ENCODE data around the gene CARD10.

The CARD10 gene

DNA sequence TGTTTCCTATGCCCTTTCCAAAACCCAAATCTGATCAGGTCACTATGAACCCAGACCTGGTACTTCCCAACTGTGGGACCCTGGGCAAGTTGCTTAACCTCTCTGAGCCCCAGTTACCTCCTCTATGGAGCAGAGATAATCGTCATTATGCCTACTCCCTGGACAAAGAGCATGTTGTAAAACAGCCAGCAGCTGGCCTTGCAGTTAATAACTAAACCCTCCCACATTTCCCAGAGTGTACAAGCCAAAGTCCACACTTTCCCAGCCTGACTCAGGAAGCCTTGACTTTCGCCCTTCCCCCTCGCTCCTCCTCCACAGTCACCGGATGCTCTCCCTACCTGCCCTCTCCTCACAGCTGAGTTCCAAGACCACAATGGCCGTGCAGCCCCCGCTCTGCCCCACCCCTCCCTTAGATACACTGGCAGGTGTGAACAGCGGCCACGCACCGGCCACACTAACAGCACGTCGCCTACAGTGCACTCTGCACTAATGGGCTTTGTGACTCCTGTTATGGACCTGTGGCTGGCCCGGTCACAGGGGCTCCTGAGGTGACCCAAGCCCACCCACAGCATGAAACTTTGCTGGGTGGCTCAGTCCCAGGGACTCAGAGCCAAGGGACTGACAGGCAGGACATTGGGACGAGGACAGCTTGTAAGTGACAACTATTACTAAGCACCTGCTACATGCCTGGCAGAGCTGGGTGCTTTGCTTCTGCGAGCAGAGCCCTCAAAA, 17.4 kb downstream of the CARD10 start:
- DNase-seq, result no peak

DNA sequence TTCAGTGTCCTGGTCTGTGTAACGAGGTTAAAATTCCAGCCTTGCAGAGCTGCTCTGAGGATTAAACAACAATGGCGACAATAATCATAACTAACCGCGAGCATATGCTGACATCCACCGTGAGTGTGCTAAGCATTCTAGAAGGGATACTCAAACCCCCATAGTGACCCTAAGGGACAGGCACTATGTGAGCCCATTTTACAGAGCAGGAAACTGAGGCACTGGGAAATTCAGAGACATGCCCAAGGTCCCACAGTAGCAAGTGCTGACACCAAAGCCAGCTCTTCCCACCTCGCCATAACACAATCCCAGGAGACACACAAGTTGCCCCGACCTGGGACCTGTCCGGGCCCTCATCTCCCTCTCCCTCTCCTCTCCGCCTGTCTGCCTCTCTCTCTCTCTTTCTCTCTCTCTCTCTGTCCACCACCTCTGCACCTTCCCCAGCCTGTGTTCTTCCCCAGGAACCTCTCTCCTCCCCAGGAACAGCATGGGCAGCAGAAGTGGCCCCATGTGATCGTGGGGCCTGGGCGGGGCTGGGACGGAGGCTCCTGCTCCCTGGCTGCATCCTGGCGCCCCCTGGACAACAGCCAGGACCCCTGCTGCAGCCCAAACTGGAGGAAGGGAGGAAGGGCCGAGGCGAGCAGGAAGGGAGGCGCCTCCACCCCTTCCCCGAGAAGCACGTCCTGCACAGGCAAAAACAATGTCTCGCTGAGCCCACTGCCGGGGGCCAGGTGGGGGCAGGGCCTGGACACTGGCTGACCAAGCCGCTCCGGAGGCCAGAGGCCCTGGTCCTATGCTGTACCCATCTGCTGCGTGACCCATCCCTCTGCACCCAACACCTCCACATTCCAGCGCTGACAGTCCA, 18.2 kb downstream of the CARD10 start:
- no peak for DNase-seq

DNA sequence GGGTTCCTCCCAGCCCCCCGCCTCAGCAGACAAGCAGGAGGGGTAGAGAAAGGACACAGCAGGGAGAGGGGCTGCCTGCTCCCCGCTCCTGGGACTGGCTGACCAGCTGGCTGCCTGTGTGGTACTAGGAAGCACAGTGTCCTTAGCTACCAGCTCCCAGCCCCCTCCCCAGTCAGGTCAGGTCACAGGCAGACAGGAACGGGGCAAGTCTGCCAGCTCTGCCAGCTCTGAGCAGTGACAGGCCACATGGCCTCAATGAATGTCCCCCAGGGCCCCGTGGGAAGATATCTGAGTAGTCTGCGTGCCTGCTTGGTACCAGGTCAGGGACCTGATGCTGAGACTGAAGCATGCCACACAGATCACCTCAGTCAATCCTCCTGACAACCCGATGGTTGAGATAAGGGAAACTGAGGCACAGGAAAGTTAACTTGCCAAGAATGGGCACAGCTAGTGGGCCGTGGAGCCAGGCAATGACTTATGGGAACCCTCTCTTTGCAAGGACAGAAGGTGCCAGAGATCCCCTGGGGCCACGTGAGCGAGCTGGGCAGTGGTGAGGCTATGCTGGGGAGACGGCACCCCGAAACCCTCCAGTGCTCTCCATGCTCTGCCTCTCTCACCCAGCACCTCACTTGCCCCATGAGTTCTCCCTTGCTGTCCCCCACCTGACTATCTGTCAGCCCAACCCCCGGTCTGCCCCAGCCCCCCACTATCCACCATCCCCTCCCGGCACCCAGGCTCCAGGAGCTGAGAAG, 19.2 kb downstream of the CARD10 start:
- no peak for DNase-seq

DNA sequence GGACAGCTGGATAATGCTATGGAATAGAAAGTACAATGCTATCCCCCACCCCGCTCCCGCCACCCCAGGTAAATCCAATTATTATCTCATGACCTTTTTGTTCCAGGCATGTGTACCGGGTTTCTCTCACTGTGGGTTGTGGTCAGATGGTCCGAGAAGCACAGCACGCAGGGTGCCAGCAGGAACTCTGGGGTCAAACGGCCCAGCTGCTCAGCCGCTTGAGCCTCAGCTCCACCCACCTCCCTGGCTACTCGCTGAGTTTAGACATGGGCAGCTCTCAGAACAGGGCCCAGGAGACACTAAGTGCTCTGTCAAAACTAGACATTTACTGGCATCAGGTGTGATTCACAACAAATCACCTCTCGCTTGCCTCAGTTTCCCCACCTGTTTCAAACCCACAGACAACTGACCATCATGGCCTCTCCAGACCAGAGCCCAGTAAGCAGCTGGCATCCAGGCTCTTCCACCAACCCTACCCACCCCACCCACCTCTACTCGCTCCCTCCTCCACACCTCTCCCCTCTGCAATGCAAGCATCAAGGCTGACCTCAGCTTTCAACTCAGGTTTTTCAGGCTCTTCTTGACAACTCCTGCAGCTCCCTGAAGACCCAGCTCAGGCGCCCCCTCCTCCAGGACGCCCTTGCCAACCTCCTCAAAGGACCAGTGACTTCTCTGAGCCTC, 20.0 kb downstream of the CARD10 start:
- DNase-seq, result no peak

DNA sequence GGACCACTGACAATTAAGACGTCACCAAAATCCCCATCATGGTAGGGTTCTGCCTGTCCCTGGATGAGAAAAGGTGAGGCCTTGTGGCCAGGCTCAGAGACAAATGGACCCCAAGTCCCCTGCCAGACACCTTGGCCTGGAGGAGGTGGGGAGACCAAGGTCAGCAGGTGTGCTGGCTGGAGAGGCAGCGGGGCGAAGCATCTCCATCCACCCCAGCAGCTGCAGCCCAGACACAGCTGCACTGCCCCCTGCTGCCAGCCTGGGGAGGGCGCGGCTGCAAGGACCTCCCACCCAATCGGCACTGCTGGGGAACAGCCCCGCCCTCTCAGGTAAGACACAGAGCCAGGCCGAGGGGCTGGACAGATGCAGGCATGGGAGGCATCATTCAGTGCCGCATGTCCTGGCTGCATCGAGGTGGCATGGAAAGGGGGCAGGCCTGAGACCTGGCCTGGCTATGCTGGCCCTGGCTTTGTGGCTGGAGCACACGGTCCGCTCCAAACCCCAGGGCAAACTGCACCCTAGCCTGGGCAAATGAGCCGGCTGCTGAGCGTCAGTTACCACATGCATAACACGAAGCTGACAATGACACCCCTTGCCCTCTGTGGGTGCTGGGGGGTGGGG, 20.8 kb downstream of the CARD10 start:
- peak; percentile 51 for DNase-seq

DNA sequence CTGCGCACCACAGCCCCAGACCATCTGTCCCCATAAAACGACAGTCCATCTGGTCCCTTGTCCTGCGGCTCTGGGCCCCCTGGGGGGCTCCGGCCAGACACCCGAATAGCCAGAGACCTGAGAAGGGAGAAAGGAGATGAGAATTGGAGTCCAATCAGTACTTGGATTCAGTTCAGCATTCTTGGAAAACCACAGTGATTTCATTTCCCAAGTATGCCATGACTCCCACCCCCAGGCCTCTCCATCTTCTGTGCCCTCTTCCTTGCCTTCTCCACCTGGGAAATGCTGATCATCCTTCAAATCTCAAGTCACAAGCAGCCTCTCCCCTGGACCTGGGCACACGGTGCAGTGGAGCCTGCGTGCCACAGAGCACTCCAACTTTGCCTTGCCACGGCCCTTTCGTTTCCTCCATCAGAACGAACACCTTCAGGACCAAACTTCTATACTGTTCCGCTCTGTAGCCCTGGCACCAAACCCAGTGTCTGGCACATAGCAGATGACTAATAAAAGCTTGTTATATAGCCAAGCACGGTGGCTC, 22.1 kb downstream of the CARD10 start:
- DNase-seq, result no peak

DNA sequence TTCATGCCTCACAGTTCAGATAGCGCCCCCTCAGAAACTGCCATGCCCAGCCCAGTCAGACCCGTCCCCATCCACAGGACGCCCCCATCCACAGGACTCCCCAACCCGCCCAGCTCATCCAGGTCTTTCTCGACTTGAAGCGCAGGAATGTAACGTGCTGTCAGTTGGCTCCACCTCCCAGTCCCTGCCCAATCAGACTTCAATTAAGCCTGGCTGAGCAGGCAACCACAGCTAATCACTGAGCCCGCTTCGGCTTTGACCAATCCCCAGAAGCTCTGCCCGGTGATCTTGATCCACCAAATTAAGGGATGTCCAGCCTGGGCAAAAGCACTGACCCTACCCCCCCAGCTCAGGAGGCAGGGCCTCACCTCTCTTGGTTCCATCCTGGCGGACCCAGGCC, 22.6 kb downstream of the CARD10 start:
- DNase-seq, result no peak

DNA sequence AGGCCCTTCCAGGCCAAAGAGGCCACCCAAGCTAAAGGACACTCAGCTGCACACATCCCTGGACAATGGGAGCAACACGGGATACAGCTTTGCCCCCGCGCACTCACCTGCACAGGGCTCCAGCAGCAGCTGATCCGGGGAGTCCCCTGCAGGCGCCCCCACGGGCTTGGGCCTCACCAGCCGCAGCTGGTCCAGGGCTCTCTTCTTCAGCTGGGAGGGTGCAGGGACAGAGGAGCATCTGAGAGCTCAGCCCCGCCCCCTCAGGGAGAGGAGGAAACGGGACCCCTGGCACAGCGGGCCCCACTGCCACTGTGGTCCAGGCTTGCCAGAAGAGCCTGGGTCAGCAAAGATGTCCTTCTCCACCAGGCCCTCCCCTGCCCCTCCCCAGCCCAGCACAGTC, 25.2 kb downstream of the CARD10 start:
- DNase-seq, result no peak

DNA sequence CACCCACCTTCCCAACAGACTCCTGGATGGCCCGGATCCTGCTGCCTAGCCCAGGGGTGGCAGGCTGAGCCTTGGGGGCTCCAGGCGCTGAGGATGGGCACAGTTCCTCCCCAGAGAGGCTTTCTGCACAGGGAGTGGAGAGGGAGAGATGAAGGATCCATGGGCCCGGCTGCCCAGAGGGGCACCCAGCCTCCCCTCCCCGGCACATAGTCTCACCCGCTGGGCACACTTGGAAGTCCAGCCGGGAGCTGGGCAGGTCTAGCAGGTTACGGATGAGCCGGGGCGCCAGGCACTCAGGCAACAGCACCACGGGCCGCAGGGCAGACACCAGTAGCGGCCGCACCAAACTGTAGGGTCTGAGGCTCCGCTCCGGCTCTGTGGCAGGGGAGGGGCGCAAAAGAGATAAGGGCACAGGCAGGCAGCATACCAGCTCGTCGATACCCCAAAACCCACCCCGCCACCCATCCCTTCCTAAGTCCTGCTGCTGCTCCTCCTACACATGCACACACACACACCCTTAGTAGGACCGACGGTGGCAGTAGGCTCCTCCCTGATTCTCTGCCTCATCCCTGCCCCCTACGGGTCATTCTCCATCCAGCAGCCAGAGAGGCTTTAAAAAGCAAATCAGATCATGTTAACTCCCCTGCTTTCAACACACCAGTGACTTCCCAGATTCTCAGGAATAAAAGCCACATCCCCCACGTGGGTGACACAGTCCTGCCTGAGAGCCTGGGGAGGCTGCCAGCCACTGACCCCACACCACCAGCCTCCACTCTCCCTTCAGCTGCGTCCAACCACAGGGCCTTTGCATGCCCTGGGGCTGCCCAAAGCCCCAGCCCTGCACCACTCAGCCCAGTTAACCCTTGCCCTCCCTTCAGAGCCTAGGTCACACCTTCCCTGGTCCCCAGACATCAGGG, 26.5 kb downstream of the CARD10 start:
- DNase-seq, result peak; percentile 86

DNA sequence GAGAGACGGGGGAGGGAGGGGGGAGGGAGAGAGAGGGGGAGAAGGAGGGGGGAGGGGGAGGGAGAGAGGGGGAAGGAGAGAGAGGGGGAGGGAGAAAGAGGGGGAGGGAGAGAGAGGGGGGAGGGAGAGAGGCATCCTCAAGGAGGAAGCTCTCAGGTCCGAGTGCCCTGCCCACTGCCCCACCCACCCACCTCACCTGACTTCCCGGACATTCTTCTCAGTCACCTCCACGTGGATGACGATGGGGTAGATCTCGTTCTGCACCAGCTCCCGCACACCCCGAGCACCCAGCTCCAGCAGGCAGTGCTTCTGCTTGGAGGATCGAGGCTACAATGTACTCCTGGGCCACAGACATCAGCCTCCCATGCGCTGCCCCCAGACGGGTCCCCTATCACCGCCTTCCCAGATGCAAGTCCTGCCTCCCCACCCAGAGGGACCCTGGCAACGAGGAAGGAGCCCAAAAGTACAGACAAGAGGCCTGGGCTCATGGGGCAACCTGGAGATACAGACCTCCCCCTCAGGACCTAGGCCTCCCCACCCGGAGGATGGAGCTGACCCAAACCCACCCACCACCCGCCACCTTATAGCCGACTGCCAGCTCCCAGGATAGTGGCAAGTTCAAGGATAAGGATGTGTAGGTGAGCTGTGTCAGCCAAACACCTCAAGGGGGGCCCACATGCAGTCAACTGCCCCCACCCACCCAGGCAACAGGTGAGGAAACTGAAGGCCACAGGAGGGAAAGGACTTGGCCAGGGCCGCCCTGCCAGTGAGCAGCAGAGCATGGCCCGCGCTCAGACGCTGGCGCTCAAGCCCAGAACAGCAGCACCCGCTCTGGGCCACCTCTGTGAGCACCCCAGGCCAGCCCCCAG, 27.4 kb downstream of the CARD10 start:
- DNase-seq, result no peak

DNA sequence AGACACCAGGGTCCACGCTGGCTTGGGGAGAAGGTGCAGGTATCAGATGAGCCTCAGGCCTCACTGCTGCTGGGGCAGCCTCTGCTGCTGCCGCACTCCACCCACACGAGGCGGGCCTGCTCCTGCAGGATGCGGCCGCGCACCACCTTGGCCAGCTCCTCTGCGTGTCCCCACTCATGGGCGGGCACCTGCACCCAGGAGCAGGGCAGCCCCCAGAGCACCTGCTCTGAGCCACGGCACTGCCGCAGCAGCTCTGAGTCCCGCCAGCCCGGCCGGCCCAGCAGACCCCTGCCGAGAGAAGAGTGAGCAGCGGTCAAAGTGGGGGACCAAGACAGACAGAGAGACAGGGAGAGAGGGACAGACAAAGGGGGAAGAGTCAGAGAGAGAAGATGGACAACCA, 28.1 kb downstream of the CARD10 start:
- DNase-seq, result no peak

DNA sequence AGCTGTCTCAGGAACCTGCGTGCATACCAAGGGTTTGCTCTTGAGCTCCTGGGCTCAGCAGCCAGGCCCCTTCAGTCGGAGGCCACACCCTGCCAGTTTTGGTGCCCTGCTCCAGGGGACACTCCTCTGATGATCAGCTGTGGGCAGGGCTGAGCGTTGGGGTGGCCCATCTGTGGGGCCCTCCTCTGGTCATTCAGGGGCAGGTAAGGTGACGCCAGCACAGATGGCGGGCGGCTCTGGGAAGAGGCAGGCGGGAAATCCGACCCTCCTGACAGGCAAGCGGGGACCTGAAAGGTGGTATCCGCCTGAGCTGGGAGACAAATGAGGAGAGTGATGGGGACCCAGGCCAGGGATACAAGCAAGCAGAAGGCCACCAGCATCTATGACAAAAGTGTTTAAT, 29.2 kb downstream of the CARD10 start:
- no peak for DNase-seq

DNA sequence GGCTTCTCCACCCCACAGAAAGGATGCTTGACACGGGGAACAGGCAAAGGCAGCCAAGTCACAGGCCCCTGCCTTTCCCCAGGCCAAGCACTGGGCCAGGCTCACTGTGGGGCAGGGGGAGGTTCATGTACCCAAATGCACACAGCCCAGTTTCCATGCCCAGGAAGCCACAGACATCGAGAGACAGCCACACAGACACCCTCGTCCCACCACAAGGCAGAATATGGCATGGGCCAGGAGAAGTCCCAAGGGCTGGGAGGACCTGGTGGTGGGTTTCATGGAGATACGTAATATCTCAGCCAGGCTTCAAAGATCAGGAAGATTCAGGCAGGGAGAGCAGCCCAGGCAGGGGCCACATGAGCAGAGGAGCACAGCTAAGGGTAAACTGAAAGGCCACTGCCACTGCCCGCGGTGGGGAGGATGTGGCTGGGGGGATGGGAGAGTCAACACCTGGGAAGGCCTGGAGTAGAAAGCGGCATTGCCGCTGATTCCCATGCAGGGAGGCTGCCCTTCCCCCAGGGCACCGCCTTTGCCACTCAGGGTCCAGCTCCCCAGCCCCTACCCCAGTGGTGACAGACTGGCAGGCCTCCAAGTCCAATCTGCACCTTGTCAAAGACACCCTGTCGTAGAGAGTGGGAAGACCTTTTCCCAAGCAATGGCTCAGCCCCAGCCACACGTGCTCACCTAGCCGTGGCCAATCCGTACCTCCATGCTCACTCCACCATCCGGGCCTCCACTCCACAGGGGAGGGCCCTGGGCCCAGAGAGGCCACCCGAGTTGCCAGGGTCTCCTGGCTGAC, 30.7 kb downstream of the CARD10 start:
- no peak for DNase-seq

DNA sequence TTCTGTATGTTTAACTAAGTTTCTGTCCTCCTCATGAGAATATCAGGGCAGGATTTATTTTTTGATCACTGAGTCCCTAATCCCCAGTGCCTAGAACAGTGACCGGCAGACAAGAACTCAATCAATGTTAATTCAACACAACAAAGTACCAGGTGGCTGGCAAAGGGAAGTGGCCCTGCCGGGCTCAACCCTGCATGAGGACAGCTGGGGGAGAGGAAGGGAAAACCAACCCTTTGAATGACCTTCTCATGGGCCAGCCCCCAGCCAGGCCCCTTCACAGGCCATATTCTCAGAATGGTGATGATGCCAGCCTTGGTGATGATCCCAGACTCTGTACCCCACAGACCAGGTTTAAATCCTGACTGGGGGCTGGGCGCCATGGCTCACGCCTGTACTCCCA, 31.6 kb downstream of the CARD10 start:
- peak; percentile 36 for DNase-seq

DNA sequence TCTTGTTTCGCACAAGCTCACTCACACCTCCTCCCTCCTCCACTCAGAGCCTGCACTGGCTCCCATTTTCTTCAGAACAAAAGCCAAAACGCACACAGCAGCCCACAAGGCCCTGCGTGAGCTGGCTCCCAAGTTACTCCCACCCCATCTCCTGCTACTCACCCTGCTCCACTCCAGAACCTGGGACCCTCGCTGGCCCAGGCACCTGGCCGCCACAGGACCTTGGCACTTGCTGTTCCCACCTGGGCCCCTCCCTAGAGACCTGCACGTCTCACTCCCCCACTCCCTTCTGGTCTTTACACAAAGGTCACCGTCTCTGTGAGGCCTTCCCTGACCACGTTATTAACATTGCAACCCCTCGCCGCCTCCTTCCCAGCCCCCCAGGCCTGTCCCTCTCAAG, 32.1 kb downstream of the CARD10 start:
- no peak for DNase-seq

DNA sequence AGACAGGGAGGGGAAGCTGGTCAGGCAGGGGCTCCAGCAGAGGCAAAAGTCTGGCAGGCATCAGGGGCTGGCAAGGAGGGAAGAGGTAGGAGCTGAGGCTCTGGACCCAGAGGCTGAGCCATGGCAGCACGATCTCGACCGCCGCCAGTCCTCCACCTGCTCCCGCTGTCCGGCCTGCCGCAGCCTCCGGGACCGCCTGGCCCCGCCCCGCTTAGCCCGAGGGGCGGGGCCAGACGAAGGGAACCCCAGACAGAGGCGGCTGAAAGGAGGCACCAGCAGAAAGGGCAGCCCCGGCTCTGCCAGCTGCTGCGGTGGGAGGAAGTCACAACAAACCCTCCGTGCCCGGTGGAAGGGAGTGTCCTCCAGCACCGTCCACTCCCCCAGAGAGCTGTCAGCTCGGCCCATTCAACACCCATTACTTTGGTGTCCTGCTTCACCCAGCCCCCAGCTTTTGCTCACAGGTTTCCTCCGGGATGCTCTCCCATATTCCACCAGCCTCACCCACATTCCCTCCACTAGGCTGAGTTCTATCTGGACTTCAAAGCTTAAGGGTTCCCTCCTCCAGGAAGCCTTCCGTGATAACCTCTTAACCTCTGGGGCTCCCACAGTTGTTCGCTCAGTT, 32.9 kb downstream of the CARD10 start, which contains the start of gene MFNG:
Gene MFNG (minus strand): TSS at position 161 of the 622 bp plus-strand sequence. CDS start 207 bp downstream, outside the sequence.
- peak; percentile 90 for DNase-seq

DNA sequence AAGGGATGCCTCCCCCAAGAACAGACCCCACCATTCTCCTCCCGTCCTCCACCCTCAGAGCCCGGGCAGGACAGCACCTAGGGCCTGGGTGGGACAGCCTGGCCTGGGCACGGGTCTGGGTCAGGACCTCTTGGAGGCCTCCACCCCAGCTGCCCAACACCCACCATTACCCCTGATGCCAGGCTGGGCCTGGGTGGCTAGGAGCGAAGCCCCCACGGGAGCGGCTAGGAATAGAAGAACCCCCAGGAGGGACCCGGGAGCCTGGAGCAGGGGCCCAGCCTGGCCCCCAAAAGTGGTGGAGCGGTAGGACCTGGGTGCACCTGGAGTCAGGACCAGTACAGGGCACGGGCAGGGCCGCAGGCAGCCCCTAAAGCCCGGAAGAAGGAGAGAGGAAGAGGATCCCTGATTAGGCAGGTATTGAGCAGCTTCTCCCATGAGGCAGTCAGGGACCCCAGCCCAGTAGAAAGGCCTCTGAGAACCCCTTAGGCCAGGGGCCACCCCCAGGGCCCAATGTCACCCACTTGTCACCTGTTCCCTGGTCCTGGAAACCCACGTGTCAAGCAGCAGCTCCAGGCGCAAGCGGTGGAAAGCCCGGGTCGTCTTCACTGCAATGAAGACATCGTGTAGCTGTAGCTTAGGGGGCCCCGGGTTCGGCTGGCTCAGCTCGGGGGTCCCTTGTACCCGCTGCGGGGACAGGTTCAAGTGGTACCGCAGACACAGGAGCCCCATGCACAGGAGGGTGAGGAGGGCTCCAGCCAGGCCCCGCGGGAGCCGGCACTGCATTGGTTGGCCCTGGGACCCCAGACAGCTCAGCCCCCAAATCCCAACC, 33.6 kb downstream of the CARD10 start:
- no peak for DNase-seq
